Stimulated activated CD4-positive, alpha-beta T cell treated with anti-CD3 and anti-CD28 coated beads, Interleukin-4, amount 100 ng/mL, for 1 hour (primary cell): ENCODE measurements around the gene SPON1.

Experiments used
- DNase-seq: peaks from one replicate; pipeline ENCODE4 v3.0.0-alpha.2; 2020

SPON1 gene

GRCh38 chr11:13944911-13945425 is 17.6 kb upstream of the SPON1 start:
- no peak for DNase-seq

DNA sequence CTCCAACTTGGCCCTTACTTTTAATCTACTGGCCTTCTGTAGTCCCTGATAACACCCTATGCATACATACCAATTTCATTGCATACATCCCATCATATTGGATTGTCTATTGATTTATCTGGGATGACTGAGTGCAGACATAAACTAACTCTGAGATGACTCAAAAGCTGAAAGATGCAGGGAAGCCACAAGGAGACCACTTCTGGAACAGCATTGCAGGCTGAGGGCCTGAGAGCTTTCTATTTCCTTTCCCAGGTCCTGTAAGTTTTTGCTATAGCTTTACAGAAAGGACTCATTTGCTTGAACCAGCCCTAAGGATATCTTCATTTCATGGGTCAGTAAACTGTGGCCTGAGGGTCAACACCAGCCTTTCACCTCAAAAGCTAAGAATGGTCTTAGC is 15.1 kb upstream of the SPON1 start:
- no peak for DNase-seq

GRCh38 chr11:13949876-13950275 is 12.6 kb upstream of the SPON1 start:
- DNase-seq, result no peak

- DNase-seq, result no peak
Observed at GRCh38 chr11:13952221-13952620, 10.3 kb upstream of the SPON1 start.

- no peak for DNase-seq
Observed at GRCh38 chr11:13952668-13953067, 9.9 kb upstream of the SPON1 start.

DNA sequence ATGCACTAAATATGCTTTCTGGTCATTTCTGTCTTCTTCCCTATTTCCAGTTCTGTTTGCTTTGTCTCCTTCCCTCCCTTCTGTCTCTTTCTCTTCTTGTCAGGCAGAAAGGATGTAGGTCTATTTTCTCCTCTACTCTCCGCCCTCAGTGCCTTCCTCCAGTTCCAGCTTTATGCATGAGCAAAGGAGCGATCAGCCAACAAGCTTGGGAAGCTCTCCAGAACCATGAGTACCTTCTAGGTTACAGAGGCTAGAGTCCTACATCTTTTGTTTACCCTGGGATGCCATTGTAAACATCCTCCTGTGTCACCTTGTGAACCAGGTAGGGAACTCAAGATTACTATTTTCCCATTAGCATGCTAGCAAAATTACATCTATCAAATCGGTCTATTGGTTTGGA is 7.9 kb upstream of the SPON1 start:
- DNase-seq, result no peak

- DNase-seq, result peak; percentile 44
Observed at GRCh38 chr11:13955971-13956421, 6.5 kb upstream of the SPON1 start.

- no peak for DNase-seq
Observed at GRCh38 chr11:13956988-13957387, 5.5 kb upstream of the SPON1 start.

DNA sequence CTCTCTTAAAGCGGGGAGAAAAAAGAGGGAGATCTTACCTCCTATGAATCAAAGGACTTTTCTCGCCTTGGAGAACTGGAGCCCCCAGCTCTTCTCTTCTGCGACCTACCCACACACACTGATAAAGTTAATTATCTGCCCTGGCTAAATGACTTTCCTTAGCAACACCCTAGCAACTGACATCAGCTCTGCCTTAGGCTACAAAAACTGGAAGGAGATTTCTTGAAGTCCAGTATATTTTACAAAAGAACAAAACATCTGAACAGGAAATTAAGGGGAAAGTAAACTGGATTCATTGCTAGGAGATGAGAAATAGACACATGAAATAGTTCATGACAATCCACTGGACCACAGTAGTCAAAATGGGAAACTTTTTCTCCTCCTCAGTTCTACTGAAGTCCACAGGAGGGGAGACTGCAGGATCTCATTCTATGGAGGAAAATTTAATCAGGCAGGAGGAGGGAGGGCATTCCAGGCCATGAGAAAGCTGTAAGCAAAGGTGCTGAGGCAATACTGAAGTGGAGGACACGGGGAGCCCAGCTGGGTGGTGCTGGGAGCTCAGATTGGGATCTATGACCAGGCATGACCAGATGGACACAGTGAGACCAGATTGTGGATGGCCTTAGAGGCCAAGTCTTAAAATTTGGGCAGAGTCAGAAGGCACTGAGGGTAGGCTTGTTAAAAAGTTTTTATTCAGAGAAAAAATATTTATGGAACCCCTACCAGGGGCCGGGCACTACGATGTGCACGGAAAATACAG is 3.7 kb upstream of the SPON1 start:
- DNase-seq, result no peak

- DNase-seq, result no peak
Observed at GRCh38 chr11:13962198-13962561, 343 bp upstream of the SPON1 start.

- peak; percentile 33 for DNase-seq
Observed at GRCh38 chr11:13963169-13963948, 836 bp downstream of the SPON1 start.

DNA sequence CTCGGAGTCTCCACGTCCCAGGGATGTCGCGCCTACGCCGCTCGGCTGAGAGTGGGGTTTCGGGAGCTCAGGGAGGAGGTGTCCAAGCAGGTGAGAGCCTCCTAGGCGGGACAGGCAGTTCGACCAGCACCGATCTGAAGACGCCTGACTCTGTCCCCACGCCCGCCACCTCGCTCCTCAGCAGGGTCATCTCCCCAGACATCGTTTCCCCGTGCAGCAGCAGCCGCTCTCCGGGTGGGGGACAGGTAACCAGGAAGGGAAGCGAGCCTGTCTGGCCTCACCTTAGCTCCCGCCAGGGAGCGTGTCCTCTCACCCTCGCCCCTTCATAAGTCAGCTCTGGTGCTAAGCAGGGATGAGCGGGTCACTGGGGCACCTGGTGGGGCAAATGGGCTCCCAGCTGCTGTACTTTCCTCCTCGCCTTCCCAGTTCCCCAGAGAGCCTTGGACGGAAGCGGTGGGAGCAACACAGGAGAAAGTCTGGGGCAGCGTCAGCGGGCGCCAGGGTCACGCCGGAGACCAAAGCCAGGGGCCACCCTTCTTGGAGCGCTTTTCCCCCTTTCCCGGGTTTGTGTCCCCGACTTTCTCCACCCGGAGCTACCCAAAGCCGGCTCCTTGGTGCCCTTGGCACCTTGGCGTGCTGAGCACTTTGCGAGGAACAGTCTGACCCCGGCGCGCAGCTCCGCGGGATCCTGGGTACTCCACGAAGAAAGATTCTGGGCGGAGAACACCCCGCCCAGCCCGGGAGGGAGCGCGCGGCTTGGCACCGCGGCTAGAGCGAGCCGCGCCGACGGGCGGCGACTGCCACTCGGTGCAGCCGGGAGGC is 1.6 kb downstream of the SPON1 start:
- peak; percentile 13 for DNase-seq

DNA sequence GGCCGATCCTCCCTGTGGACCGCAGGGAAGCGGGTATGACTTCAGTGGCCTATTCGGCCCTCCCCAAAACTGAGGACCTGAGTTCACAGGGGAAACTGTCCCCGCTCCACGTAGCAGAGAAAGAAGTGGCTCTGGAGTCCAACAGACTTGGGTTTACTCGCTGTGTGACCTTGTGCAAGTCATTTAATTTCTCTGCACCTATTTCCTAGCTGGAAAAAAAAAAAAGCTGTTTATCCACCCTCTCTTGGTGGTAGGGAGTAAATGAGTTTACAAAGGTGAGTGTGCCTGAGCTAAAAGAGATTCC is 2.2 kb downstream of the SPON1 start:
- DNase-seq, result no peak

DNA sequence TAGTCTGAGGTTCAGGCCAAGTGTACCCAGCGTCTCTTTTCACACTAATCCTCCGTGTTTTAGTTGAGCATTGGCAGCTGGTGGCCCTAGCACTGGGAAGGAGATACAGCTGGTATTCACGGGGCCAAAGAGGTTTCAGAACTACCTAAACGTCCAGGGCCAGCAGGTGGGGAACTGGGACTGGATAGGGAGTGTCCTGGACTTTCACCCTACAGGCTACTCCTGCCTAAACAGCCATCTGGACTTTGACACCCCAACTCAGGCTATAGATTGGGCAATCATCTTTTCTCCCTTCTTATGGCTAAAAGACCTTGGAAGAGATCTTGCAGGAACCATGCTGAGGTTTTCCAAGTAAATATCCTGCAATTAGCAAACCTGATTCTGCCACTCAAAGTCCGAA is 2.8 kb downstream of the SPON1 start:
- DNase-seq, result no peak

DNA sequence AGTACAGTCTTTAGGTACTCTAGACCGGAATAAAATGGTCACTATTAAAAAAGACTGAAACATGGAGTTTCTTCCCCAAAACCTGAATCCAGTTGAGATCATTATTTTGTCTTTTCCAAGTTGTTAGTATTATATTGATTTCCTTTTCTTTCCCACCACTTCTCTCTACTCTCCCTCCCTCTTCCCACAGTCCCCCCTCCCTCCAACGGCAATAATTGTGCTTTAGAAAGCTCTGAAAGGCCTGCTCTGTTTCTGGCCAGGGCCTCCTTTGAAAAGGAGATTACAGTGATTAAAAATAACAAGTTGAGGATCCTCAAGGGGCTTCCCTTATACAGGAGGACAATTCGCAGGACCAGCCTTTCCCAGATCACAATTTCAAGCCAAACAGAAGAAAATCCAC is 3.5 kb downstream of the SPON1 start:
- DNase-seq, result no peak

- DNase-seq, result no peak
Observed at GRCh38 chr11:13966486-13966885, 4.0 kb downstream of the SPON1 start.

- DNase-seq, result no peak
Observed at GRCh38 chr11:13970986-13971385, 8.5 kb downstream of the SPON1 start.

GRCh38 chr11:13972043-13972910 is 9.8 kb downstream of the SPON1 start:
- DNase-seq, result no peak

DNA sequence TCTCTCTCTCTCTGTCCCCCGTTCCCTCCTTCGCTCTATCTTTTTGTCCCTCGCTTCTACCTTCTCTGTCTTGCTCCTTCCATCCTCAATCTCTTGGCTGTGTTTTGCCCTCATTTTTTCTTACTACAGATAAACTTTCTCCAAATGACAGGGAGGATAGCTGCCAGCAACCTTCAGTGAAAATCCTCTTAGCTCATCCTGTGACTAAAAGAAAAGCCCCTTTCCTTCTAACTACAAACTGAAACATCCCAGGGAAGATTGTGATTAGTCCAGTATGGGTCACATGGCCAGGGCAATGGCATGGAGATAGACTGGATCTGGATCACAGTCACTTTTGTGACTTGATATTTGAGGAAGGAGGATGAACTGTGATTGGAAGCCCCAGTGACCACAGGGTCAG is 10.4 kb downstream of the SPON1 start:
- no peak for DNase-seq

- DNase-seq, result no peak
Observed at GRCh38 chr11:13974631-13975030, 12.1 kb downstream of the SPON1 start.

DNA sequence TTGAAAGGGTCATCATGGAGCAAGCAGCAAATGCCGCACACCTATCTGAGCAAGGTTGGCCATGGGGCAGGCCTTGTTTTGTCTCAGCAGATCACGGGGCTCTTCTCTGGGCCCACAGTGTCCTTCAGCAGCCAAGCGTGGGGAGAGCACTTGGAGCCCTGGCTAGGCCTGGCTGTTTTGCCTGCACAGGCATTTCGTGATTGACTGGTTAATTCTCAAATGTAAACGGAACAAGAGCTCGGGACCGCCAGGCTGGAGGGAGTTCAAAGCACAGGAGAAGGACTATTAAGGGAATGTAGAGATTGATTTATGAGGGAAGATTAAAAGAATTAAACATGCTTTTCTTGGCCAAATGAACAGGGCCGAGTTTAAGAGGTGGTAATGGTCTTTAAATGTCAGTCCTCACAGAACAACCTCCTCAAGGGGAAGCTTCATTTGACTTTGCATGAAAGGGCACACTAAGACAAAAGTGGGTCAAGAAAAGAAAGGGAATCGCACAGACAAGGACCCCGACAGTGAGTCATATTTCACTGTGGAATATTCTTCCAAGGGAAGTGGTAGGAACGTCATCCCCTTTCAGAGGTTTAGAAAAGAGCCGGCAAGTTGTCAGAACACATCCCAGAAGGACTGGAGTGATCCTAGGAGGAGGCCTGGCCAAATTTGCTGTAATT is 20.7 kb downstream of the SPON1 start:
- DNase-seq, result no peak
